Glomerular visceral epithelial cell (primary cell): ENCODE data around the gene R3HDML.
"Not testable (repeated sequence)": the region's sequence is repeated elsewhere in the genome, so short reads cannot be mapped to it uniquely, and the experiment has no call there.

Experiments
- DNase-seq: peaks from one replicate; pipeline ENCODE4 v3.0.0-alpha.2; 2016; ENCODE audit errors: extremely low spot score

The R3HDML gene

GRCh38 chr20:44336725-44337380 lies at the start of gene R3HDML:
R3HDML (plus strand) TSS chr20:44337043; CDS start chr20:44337158, 115 bp downstream.
- no peak for DNase-seq

DNA sequence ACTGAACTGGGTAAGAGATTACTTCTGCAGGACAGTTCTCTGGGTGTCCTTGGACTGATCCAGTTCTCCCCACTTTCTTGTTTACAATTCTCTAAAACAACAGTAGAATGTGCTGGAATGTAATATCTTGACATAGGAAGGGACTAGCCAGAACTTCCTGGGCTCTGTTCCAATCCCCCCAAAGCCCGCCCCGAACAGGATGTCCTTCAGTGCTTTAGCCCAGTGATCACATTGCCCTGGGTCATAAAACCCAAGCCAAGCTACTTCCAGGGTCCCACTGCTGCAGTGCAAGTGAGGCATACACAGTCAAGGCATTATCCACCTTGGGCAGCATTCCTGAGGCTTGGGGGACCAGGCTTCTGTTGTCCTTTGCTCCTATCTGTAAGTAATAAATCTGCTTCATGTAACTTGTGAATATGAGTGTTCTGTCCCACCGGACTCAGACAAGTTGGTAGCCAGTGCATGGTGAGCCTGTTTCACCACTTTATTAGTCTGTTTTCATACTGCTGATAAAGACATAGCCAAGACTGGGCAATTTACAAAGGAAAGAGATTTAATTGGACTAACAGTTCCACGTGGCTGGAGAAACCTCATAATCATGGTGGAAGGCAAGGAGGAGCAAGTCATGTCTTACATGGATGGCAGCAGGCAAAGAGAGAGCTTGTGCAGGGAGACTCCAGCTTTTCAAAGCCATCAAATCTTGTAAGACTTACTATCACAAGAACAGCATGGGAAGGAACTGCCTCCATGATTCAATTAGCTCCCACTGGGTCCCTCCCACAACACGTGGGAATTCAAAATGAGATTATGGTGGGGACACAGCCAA lies 49.4 kb upstream of the R3HDML start:
- DNase-seq: peak; percentile 12

- no peak for DNase-seq
Measured at GRCh38 chr20:44288252-44288651, 48.6 kb upstream of the R3HDML start.

DNA sequence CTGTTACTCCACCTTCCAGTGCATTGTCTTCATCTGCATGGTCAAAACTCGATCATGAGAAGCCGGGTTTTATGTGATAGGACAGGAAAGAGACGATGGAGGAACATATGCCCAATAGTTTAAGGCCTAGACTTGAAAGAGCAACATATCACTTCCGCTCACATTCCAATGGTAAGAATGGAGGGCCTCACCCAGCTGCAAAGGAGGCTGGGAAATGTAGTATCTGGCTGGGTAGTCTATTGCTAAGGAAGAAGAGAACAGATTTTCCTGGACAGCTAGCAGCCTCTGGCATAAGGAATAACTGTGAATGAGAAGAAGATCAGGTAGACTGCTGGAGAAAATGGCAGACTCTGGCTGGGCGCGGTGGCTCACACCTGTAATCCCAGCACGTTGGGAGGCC lies 45.1 kb upstream of the R3HDML start:
- DNase-seq: no peak

- no peak for DNase-seq
Measured at GRCh38 chr20:44296011-44296410, 40.8 kb upstream of the R3HDML start.

DNA sequence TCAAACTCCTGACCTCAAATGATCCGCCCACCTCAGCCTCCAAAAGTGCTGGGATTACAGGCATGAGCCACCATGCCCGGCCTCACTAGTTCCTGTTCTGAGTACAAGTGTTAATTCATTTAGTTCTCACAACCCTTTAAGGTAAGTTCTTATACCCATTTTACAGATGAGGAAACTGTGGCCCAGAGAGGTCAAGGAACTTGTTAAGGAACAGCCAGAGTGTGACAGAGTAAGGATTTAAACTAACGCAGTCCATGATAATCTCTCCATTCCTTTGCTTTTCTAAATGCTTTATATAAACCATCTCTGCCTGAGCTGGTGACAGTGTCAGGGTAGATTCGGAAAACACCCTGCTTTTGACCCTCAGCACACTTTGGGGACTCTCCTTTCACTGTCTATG lies 39.1 kb upstream of the R3HDML start:
- no peak for DNase-seq

DNA sequence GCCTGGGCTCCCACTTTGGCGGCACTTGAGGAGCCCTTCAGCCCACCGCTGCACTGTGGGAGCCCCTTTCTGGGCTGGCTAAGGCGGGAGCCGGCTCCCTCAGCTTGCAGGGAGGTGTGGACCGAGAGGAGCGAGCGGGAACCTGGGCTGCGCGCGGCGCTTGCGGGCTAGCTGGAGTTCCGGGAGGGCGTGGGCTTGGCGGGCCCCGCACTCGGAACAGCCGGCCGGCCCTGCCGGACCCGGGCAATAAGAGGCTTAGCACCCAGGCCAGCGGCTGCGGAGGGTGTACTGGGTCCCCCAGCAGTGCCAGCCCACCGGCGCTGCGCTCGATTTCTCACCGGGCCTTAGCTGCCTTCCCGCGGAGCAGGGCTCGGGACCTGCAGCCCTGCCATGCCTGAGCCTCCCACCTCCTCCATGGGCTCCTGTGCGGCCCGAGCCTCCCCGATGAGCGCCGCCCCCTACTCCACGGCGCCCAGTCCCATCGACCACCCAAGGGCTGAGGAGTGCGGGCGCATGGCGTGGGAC lies 37.8 kb upstream of the R3HDML start:
- DNase-seq: not testable (repeated sequence)

GRCh38 chr20:44301285-44301684 lies 35.6 kb upstream of the R3HDML start:
- no peak for DNase-seq

DNA sequence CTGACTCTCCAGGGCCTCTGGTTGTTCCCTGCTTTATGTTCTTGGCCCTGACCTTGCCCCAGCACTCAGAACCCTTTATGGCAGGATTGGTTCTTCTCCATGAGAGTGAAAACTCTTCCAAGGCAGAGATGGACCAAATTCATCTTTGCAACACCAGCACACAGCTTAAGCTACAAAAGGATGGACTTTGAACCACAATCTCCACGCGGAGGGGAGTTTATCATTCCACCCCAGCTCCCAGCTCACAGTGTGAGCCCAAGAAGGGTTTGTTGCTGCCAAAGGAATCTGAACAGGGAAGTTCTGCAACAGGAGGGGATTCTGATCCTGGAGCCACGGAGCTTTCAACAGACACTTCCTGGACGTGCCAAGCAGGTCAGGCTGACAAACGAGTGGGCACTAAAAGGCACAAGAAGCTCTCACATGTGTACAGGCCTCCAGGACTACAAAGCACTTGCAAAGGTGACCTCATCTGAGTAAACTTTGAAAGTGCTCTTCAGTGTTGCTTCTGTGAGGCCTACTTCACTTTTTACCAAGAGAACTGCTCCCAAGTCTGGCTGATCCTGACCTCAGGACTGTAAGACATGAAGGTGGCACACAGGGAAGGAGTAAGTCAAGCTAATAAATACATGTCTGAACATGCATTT lies 34.7 kb upstream of the R3HDML start:
- no peak for DNase-seq

DNA sequence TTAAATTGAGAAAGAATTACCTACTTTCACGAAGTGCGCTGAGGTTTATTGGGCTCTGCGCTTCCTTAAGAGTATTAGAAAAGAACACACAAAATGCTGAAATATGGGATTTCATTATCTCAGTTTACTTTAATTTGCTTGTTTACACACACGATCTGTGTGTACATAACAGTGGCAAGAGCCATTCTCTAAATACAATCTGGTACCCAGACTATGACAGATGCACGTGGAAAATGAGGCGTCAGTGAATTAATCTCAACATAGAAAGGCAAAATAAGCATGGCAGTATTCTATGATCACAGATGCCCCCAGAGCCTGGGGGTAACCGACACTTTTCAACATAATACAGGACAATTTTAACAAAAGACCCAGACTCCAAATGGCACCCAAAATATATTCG lies 34.1 kb upstream of the R3HDML start:
- DNase-seq: no peak

- no peak for DNase-seq
Measured at GRCh38 chr20:44304383-44304782, 32.5 kb upstream of the R3HDML start.

DNA sequence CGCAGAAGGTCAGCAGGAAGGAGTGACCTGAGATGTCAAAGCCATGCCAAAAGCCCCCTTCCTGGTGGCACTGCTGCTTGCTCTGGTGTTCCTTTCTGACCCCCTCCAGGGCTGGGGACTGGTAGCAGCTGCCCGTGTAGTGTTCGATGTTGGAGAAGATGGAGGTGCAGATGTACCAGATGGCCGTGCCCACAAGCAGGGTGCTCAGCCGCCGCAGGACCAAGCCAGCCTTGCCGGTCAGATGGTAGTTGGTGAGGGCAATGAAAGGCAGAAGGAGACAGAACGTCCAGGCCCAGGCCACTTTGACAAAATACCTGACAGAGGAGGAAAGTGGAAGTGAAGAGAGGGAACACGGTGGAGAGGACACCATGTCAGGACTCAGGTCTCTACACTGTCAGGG lies 29.9 kb upstream of the R3HDML start:
- DNase-seq: no peak

DNA sequence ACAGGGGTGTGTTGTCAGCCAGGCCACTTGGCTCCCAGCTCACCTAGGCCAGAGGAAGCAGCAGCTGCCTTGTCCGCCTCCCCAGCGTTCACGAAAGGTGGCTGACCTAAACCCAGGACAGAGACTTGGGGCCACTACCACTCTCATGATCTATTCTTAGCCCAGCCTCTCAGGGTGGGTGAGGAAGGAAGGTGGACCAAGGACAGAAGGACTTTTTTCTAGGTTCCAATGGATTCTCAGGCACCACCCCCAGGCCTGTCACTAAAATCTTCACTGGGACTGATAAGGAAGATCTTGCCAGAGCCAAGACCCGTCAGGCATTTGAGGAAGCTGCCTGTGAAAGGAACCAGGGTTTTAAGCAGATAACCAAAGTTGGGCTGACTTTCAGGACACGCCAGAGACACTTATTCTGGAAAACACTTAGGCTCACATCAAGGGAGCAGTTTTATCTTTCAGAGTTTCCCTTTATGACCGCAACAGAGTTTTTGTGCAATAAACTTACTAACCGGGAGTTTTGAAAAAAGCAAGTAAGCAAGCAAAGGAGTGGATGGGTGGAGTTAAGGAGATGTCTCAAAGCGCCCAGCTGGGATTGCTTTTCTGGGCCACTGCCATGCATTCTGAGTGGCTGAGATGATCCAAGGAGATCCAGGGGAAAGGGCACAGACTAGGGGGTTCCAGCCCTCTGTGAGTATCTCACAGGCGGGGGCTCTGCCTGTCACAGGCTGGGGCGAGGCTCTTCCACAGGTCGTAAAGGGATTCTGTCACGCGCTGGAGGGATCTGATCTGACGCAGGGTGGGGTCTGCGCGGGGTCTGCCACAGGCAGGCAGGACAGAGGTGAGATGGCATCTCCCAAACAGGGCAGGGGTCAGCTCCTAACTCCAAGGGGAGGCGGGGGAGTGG lies 26.8 kb upstream of the R3HDML start:
- peak; percentile 20 for DNase-seq

- DNase-seq: peak; percentile 98
Measured at GRCh38 chr20:44310664-44311639, 25.9 kb upstream of the R3HDML start, which contains the start of gene FITM2. FITM2 (minus strand) TSS chr20:44311202; CDS start chr20:44311148, 54 bp downstream.

GRCh38 chr20:44314870-44315269 lies 22.0 kb upstream of the R3HDML start:
- no peak for DNase-seq

DNA sequence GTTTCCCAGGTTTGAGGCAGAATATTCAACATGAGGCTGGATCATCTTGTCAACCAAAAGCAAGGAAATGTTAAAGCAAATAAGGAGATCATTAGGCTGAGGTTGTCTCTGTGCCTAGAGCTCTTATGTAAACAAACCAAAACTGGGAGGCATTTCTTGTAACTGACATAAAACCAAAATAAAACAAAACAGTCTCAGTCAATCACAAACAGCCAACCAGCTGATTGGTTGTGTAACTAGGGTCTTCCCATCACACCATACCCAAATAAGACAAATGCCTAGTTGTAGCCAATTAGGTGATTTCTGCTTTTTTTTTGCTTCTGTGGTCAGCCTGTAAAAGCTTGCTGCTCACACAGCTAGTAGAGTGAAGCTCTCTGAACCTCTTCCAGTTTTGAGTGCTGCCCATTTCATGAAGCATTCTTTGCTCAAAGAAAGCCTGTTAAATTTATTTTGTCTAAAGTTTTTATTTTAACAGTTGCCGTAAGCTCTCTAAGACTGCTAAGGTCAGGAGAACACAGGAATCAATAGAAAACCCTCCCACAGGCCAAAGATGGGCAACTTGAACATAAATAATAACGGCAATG lies 16.9 kb upstream of the R3HDML start:
- DNase-seq: no peak

DNA sequence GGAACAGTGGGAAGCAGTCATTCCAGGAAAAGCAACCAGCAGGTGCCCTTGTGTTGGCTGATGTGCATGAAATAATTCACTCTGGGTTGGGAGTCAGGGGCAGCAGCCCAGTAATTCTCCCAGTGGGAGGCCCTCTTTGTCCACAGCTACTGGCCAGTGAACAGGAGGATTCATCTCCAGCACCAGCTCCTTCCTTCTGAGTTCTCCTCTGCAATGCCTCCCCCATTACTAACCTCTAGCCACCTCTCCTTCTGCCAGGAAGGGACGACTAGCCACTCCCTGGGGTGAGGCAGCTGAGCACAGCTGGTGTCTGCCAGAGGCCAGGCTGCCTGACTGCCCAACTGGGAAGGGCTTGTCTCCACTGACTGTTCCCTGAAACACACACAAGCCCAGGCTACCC lies 12.5 kb upstream of the R3HDML start:
- no peak for DNase-seq

DNA sequence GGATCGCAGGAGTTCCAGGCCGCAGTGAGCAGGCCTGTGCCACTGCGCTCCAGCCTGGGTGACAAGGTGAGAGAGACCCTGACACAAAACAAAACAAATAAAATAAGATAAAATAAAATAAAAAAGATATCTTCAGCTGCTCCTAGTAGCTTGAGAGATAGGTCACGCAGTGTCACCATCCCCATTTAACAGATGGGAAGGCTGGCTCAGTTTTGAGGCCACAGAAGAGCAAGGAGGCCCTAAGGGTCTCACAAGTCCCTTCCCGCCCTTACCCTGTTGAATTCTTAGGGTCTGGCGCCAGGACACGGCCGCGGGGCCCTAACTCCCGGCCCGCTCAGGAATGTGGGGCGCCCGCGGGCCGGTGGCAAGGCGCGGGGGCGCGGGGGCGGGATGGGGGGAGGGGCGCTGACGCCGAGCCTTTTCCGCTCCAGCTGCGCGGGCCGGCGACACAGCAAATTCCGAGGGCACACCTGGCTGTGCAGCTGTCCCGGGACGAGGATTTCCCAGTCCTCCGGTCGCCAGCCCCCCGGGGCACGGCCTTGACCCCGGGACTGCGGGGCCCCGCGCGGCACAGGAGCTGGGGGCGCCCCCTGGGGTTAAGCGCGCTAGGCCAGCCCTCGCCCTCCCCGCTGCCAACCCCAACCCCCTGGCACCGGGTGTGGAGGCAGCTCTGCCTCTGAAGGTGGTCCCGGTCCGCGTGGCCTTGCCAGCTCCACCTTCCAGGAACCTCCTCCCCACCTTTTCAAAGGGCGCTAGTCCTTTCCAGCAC lies 10.3 kb upstream of the R3HDML start:
- DNase-seq: no peak

DNA sequence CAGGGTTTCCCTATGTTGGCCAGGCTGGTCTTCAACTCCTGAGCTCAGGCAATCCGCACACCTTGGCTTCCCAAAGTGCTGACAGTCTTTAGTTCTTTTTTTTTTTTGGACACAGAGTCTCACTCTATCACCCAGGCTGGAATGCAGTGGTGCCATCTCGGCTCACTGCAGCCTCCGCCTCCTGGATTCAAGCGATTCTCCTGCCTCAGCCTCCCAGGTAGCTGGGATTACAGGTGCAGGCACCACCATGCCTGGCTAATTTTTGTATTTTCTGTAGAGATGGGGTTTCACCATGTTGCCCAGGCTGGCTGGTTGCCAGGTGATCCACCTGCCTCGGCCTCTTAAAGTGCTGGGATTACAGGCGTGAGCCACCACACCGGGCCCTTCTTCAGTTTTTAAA lies 9.1 kb upstream of the R3HDML start:
- not testable (repeated sequence) for DNase-seq
